Ovary (tissue), 3 donors: ENCODE measurements around the gene KDM4C.

Source experiments
- CTCF ChIP-seq, 3 donors: fragments of 450-650 bp in 2 of 3; fragments of 200-600 bp in 1 of 3; IDR thresholded peaks; one replicate each; pipeline versions ENCODE4 v1.5.1 to v1.8.0; 2016 to 2022; ENCODE audit warnings: antibody characterized with exemption in 3 of 3, mild to moderate bottlenecking in 1 of 3
- EP300 ChIP-seq: sonication (generic); formaldehyde crosslinking; IDR thresholded peaks from one replicate; pipeline ENCODE4 v1.6.1; 2017; ENCODE audit warnings: antibody characterized with exemption
- donor health status: DM: no; HTN: no; CAD: no.

DNA sequence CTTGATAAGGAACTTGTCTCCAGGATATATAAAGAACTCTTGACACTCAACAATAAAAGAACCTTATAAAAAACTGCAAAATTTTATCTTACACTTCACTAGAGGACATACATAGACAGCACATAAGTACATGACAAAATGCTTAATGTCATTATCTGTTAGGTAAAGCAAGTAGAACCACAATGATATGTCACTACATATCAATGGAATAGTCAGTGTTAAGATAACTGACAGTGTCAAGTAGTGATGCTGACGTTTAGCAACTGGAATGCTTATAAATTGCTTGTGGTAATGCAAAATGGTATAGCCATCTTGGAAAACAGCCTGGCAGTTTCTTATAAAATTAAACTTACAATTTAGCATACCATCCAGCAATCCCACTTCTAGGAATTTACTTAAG lies 314.1 kb downstream of the KDM4C start:
- TF ChIP-seq CTCF (IDR thresholded peaks at IDR 0.05) (no peak), EP300 (no peak)
